Body of pancreas (tissue), 4 donors: ENCODE data around the gene FAM83B. TPM values are rescaled to one million over a fixed set of nuclear protein-coding genes. Genes with fewer than 3 reads are reported as not detected.
A peak's percentile ranks its signal among the peaks of the same experiment; 100 is the strongest.

Experiments
- ATAC-seq: fragments of 150-250 bp; one replicate; pipeline ENCODE4 v1.9.1; 2016
- DNase-seq, 4 donors: peaks; one replicate each; pipeline ENCODE4 v3.0.0-alpha.2; 2019
- H3K27ac ChIP-seq, 4 donors: fragments of 200-600 bp; sonication (generic); 1 replicate in 3 of 4; 2 replicates in 1 of 4; pipeline versions ENCODE4 v1.5.1 to v1.6.1; 2016 to 2019; ENCODE audit warnings: mild to moderate bottlenecking in 1 of 4, mixed read lengths in 1 of 4, moderate library complexity in 1 of 4
- H3K27me3 ChIP-seq, 2 donors: fragments of 200-600 bp; sonication (generic); one replicate each; pipeline ENCODE4 v1.6.0; 2016; ENCODE audit warnings: mild to moderate bottlenecking in 1 of 2
- H3K36me3 ChIP-seq, 2 donors: fragments of 200-600 bp; sonication (generic); replicated peaks in 1 of 2; 2 replicates each; pipeline ENCODE4 v1.5.1; 2016; ENCODE audit warnings: low read depth in 2 of 2; ENCODE audit not compliant: insufficient read depth in 1 of 2
- H3K4me1 ChIP-seq: fragments of 200-600 bp; sonication (generic); one replicate; pipeline ENCODE4 v1.6.0; 2016
- H3K4me3 ChIP-seq, 2 donors: fragments of 200-600 bp; sonication (generic); 1 replicate in 1 of 2; 2 replicates in 1 of 2; pipeline ENCODE4 v1.5.1; 2016 to 2019
- H3K9me3 ChIP-seq, 3 donors: fragments of 200-600 bp; sonication (generic); 1 replicate in 2 of 3; 2 replicates in 1 of 3; pipeline ENCODE4 v1.5.1; 2016
- POLR2A ChIP-seq, 3 donors: fragments of 450-650 bp; IDR thresholded peaks; one replicate each; pipeline ENCODE4 v1.6.1; 2016; ENCODE audit warnings: antibody characterized with exemption in 3 of 3, mild to moderate bottlenecking in 2 of 3
- whole genome bisulfite sequencing, 2 donors: methylation state at CpG; one replicate each; pipeline ENCODE4 v1.1.5; 2017; 5-methylcytosine and 5-hydroxymethylcytosine counted together
- intact Hi-C: fragments of 100-400 bp; cut with DNase I; formaldehyde crosslinking; loops from one replicate; pipeline ENCODE4 v1.15.1; 2023
- total RNA-seq, 2 donors: library from RNA; depleted of rRNA; stranded (reverse); fragments of >200 nt; gene quantifications; one replicate each; pipeline ENCODE4 v1.1.0, GENCODE V29; 2016
- TF ChIP-seq, protein P1 (sequence below), 7 experiments: fragments of 450-650 bp in 4 of 7; fragments of 200-600 bp in 3 of 7; sonication (generic) in 3 of 7; IDR thresholded peaks; one replicate each; pipeline ENCODE4 v1.5.1; 2016 to 2019; ENCODE audit warnings: antibody characterized with exemption in 7 of 7

FAM83B gene
- total RNA-seq, 2 donors from 2014 or later: 3.4 to 6.9 TPM

DNA sequence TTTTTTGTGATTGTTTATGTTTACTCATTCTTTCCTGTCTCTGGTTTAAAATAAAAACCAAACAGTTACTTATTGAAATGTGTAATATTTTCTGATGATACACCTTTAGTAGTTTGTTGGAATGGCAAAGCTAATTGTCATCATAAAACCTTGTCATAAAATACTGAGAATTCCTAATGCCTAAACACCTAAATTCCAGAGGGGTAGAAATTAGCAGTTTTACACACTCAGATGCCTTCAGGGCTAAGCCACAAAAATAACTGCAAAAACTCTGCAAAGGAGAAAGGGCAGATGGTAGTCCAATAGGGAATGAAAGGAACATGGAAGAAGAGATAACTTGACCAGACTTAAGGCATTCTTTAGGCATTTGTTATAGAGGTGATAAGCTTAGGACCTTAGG, 30.3 kb downstream of the FAM83B start:
- TF ChIP-seq, protein P1, sequence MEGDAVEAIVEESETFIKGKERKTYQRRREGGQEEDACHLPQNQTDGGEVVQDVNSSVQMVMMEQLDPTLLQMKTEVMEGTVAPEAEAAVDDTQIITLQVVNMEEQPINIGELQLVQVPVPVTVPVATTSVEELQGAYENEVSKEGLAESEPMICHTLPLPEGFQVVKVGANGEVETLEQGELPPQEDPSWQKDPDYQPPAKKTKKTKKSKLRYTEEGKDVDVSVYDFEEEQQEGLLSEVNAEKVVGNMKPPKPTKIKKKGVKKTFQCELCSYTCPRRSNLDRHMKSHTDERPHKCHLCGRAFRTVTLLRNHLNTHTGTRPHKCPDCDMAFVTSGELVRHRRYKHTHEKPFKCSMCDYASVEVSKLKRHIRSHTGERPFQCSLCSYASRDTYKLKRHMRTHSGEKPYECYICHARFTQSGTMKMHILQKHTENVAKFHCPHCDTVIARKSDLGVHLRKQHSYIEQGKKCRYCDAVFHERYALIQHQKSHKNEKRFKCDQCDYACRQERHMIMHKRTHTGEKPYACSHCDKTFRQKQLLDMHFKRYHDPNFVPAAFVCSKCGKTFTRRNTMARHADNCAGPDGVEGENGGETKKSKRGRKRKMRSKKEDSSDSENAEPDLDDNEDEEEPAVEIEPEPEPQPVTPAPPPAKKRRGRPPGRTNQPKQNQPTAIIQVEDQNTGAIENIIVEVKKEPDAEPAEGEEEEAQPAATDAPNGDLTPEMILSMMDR (IDR thresholded peaks at IDR 0.05): no peak
- TF ChIP-seq POLR2A (IDR thresholded peaks at IDR 0.05): no peak
- intact Hi-C loops: no loop called here
- no peak overlapping the region for H3K27ac ChIP-seq
- H3K27me3 ChIP-seq: no peaks in the 10 kb centered on the region
- ATAC-seq (no peak), DNase-seq (no peak)
- H3K4me1 ChIP-seq: no peaks in the 10 kb centered on the region
- no peaks in the 10 kb centered on the region for H3K36me3 ChIP-seq
- H3K4me3 ChIP-seq: no peak overlapping the region
- H3K9me3 ChIP-seq: no peaks in the 10 kb centered on the region

DNA sequence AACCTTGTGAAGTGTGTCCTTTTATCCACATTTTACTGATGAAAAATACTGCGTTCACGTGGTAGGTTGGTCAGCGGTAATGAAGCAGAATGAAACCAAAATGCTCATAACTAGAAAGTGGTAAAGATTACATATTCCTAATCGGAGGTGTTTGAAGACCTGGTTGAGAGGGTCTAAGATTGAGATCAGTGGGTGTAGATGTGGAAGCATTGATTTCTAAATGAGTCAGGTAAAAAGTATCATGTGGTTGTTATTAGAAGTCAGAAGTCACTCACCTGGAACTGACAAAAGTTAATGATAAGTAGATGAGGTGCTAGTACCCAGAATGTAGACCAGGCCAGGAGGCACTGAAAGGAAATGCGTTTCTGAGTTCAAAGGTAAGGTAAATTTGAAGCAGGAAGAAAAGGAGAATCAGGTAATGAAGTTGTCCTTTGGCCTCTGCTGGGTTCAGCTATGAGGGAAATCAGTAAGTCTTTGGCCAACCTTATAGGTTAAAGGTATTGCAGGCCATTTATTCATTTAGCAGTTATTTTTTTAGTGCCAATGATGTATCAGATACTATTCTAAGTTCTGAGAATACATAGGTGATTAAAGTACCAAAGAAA, 31.2 kb downstream of the FAM83B start:
- no peaks in the 10 kb centered on the region for H3K36me3 ChIP-seq
- 80 to 83% methylated on average over 5 of the region's 5 CpGs for WGBS, 2 donors
- H3K27ac ChIP-seq: no peak overlapping the region
- H3K4me3 ChIP-seq: no peak overlapping the region
- intact Hi-C loops: no loop called here
- no peaks in the 10 kb centered on the region for H3K9me3 ChIP-seq
- ATAC-seq: no peak
- no peaks in the 10 kb centered on the region for H3K4me1 ChIP-seq
- no peak for DNase-seq
- TF ChIP-seq, protein P1 (IDR thresholded peaks at IDR 0.05): no peak
- TF ChIP-seq POLR2A (IDR thresholded peaks at IDR 0.05): no peak
- H3K27me3 ChIP-seq: no peaks in the 10 kb centered on the region

DNA sequence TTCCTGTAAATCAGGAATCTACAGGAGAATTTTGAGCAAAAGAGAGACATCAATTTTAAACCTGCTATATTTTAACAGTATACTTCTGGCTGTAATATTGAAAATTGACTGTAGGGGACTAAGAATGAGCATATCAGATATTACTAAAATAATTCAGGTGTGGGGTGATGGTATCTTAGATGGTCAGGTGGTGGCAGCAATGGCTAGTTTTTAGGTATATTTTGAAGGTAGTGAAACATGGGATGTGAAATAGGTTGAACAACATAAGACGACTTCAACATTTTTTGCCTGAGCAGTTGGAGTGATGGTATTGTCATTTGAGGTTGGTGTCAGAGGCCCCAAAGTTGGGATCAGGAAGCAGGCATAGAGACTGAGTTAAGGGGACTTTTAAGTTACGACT, 32.1 kb downstream of the FAM83B start:
- Histone ChIP-seq H3K9me3 (no peaks in the 10 kb centered on the region), H3K4me1 (no peaks in the 10 kb centered on the region), H3K27ac (no peak overlapping the region), H3K27me3 (no peaks in the 10 kb centered on the region), H3K4me3 (no peak overlapping the region), H3K36me3 (no peaks in the 10 kb centered on the region)
- ATAC-seq (no peak), DNase-seq (no peak)
- 80 to 81% methylated on average over 2 of the region's 2 CpGs for WGBS, 2 donors
- TF ChIP-seq POLR2A (IDR thresholded peaks at IDR 0.05): no peak
- TF ChIP-seq, protein P1 (IDR thresholded peaks at IDR 0.05): peak in 1 of 7 experiments; percentile 14
- intact Hi-C loops: no loop called here

DNA sequence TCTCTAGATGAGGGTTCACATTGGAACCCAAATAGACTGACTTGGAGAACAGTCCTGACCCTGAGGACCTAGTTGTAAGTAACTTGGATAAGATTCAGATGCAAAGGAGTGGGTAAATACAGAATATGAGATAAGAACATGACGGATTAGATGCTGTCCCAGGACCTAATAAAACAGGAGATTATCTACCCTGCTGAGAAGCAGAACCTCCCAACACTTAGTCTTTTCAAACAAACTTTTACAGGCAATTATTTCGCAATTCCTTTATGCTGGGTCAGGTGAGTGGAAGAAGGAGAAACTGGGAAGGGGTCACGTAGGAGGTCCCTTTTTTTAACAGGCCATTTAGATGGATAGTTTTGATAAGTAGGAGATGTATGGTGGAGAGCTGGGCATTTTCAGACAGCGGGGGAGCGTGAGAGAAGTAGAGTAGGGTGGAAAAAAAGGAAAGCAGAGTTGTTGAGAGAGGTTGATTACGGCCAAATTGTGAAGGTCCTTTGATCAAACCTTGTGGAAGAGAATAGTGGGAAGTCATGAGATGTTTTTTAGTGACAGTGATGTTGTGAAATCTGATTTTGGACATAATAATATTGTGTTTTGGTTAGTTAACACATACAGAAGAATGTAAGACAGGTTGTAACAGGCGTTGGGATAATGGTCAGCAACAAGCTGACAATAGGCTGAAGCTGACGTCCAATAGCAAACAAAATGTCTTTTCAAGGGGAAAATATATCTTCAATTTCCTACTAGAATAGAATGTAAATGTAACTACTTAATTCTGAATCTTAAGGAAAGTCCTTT, 32.8 kb downstream of the FAM83B start:
- Histone ChIP-seq H3K4me1 (no peaks in the 10 kb centered on the region), H3K27me3 (no peaks in the 10 kb centered on the region), H3K36me3 (no peaks in the 10 kb centered on the region), H3K9me3 (no peaks in the 10 kb centered on the region), H3K4me3 (no peak overlapping the region), H3K27ac (no peak overlapping the region)
- no peak for TF ChIP-seq POLR2A (IDR thresholded peaks at IDR 0.05)
- TF ChIP-seq, protein P1 (IDR thresholded peaks at IDR 0.05): no peak
- intact Hi-C loops: no loop called here
- 51% methylated on average over 8 of the region's 8 CpGs for WGBS, 2 donors
- DNase-seq (no peak), ATAC-seq (no peak)
